Measurements from ENCODE around the gene ADGRB2. TPM values are rescaled to one million over a fixed set of nuclear protein-coding genes. Genes with fewer than 3 reads are reported as not detected.

The ADGRB2 gene
- total RNA-seq, 1 experiment from 2014 or later = 10.9 TPM

DNA sequence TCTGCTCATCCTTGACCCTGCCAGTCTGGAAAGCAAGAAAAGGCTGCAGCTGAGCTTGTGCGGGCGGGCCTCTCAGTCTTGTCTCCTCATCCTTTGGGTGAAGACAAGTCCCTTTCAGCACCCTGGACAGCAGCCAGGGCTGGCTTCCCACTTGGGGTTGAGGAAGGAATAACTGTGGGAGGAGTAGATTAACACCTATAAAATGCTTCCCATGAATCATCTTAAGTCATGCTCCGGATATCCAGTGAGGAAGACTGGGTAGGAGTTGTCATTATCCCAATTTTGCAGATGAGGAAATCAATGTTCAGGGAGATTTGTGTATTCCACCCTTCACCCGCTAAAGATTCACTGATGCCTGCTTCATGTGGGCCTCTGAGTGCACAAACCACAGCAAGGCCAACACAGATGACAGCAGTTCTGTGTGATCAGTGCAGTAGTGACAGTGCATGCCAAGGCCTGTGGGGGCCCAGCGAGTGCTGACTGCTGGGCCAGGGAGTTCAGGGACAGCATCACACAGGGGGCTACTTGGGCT, 40.2 kb downstream of the ADGRB2 start:
- H3K27ac ChIP-seq (ENCODE audit: insufficient read length, low read depth, low read length) = no peak overlapping the region
- Mint-ChIP-seq H3K9me3 (no peaks in the 10 kb centered on the region), H3K36me3 (ENCODE audit: insufficient read depth in 1 of 3, low read depth in 3 of 3) (no peaks in the 10 kb centered on the region; a peak in 1 of 7 replicates), H3K4me3 (no peak overlapping the region), H3K4me1 (peaks cover 9 to 17% of the 10 kb centered on the region in 2 experiments; a peak in 3 of 4 replicates), H3K27me3 (ENCODE audit: low read depth) (peaks cover 11% of the 10 kb centered on the region; the same call in 1 of the 2 replicates), H3K27ac (peak overlapping the region in 1 of 3 experiments; percentile 4; a peak in 2 of 7 replicates)
- H4K5ac ChIP-seq (ENCODE audit: insufficient read length, low read depth, low read length) = no peak overlapping the region
- H3K56ac ChIP-seq (ENCODE audit: insufficient read length, low read depth, low read length) = no peak overlapping the region
- H3K27me3 ChIP-seq (ENCODE audit: insufficient read depth, low read length) = no peaks in the 10 kb centered on the region
- WGBS (ENCODE audit: extremely low coverage, insufficient read length, low lambda C conversion rate) = no CpG with 5 or more reads among the region's 5 CpGs
- H2AFZ ChIP-seq (ENCODE audit: low read length) = no peak overlapping the region
- H3T11ph ChIP-seq (ENCODE audit: low read length) = no peak overlapping the region
- no peak overlapping the region for H2BK20ac ChIP-seq (ENCODE audit: low read depth, low read length, poor library complexity, severe bottlenecking)
- H3K4me1 ChIP-seq (ENCODE audit: insufficient read depth, low read length) = no peaks in the 10 kb centered on the region
- no peak overlapping the region for H3K9ac ChIP-seq (ENCODE audit: extremely low read depth, insufficient read length, low read length)
- TF ChIP-seq CTCF (conservative IDR thresholded peaks at IDR 0.05) = no peak
- DNase-seq = peak; percentile 84
- H3K14ac ChIP-seq (ENCODE audit: insufficient read depth, low read length) = no peak overlapping the region
- H2AK5ac ChIP-seq (ENCODE audit: insufficient read length, low read length) = no peak overlapping the region
- no peak overlapping the region for H3K4ac ChIP-seq (ENCODE audit: low read depth, low read length)
- no peaks in the 10 kb centered on the region for H3K79me1 ChIP-seq (ENCODE audit: insufficient read depth, low read depth, low read length, poor library complexity, severe bottlenecking)
- H3K23ac ChIP-seq (ENCODE audit: insufficient read length, low read depth, low read length) = no peak overlapping the region
- no peak overlapping the region for H2BK12ac ChIP-seq (ENCODE audit: insufficient read length, low read depth, low read length)
- no peak overlapping the region for H3K18ac ChIP-seq (ENCODE audit: insufficient read length, low read depth, low read length)
- H4K8ac ChIP-seq (replicated peaks; ENCODE audit: insufficient read length, low read depth, low read length) = no peak overlapping the region
- H3K79me2 ChIP-seq (ENCODE audit: insufficient read depth, low read length) = no peaks in the 10 kb centered on the region
- H2BK5ac ChIP-seq (ENCODE audit: insufficient read length, low read length) = no peak overlapping the region
- H2BK15ac ChIP-seq (ENCODE audit: low read depth, low read length) = no peak overlapping the region
- no peak overlapping the region for H4K91ac ChIP-seq (ENCODE audit: insufficient read length, low read depth, low read length)
- no peaks in the 10 kb centered on the region for H3K9me3 ChIP-seq (ENCODE audit: control insufficient read depth, low read depth, low read length)
- no peaks in the 10 kb centered on the region for H3K23me2 ChIP-seq (ENCODE audit: insufficient read length, low read depth, low read length, poor library complexity, severe bottlenecking)
- no peaks in the 10 kb centered on the region for H4K20me1 ChIP-seq (ENCODE audit: control insufficient read depth, insufficient read depth, insufficient read length)
- no peak overlapping the region for H2BK120ac ChIP-seq (ENCODE audit: low read depth, low read length, poor library complexity, severe bottlenecking)
- H3K4me2 ChIP-seq (ENCODE audit: insufficient read depth, insufficient read length, low read length) = no peak overlapping the region
